ENCODE data around the gene BTNL2. TPM values are rescaled to one million over a fixed set of nuclear protein-coding genes. Genes with fewer than 3 reads are reported as not detected.

The BTNL2 gene
- total RNA-seq, 3 donors from 2014 or later (not counting 1 experiment from before 2014, with no cell fraction given) = not detected

DNA sequence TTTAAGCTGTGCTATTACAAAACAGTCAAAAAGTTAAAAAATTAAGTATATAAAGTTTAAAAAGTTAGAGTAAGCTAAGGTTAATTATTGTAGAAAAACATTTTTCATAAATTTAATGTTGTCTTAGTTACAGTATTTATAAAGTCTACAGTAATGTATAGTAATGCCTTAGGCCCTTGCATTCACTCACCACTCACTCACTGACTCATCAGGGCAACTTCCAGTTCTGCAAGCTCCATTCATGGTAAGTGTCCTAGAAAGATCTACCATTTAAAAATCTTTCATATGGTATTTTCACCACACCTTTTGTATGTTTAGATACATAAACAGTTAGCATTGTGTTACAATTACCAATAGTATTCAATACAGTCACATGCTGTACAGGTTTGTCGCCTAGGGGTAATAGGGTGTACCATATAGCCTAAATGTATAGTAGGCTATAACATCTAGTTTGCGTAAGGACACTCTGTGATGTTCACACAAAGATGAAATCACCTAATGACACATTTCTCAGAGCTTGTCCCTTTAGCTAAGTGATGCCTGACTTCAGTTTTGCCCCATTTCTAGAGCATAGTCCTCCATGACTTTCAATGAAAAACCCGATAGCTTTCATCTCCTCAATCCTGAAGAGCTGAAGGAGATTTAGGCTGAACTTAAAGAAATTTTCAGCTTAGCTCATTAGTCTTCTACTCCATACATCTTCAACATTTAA is 17.8 kb upstream of the BTNL2 start:
- intact Hi-C loops (cut with micrococcal nuclease) = no loop called here
- no peak overlapping the region for H3K4me3 ChIP-seq (ENCODE audit: low read length)
- H3K27me3 ChIP-seq (ENCODE audit: control insufficient read depth, insufficient read depth, low read length) = no peaks in the 10 kb centered on the region
- no peaks in the 10 kb centered on the region for H3K4me1 ChIP-seq (ENCODE audit: control insufficient read depth, insufficient read depth, low read length)
- peaks cover 4 to 5% of the 10 kb centered on the region in 2 donors for H3K27me3 Mint-ChIP-seq (ENCODE audit: low read depth in 2 of 2)
- 97% methylated on average over 2 of the region's 3 CpGs for WGBS (ENCODE audit: insufficient coverage)
- TF ChIP-seq, protein P1, sequence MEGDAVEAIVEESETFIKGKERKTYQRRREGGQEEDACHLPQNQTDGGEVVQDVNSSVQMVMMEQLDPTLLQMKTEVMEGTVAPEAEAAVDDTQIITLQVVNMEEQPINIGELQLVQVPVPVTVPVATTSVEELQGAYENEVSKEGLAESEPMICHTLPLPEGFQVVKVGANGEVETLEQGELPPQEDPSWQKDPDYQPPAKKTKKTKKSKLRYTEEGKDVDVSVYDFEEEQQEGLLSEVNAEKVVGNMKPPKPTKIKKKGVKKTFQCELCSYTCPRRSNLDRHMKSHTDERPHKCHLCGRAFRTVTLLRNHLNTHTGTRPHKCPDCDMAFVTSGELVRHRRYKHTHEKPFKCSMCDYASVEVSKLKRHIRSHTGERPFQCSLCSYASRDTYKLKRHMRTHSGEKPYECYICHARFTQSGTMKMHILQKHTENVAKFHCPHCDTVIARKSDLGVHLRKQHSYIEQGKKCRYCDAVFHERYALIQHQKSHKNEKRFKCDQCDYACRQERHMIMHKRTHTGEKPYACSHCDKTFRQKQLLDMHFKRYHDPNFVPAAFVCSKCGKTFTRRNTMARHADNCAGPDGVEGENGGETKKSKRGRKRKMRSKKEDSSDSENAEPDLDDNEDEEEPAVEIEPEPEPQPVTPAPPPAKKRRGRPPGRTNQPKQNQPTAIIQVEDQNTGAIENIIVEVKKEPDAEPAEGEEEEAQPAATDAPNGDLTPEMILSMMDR (IDR thresholded peaks at IDR 0.05) = no peak
- H3K4me1 Mint-ChIP-seq = no peaks in the 10 kb centered on the region
- H3K9me3 Mint-ChIP-seq = no peaks in the 10 kb centered on the region
- ATAC-seq (no peak), DNase-seq (no peak)
- no peaks in the 10 kb centered on the region for H3K36me3 Mint-ChIP-seq
- no peak overlapping the region for H3K27ac Mint-ChIP-seq
- H3K36me3 ChIP-seq (ENCODE audit: control insufficient read depth, insufficient read depth, low read length) = no peaks in the 10 kb centered on the region
- H3K4me3 Mint-ChIP-seq = no peak overlapping the region
- no peak overlapping the region for H3K27ac ChIP-seq (ENCODE audit: low read length)
- no peaks in the 10 kb centered on the region for H3K9me3 ChIP-seq (ENCODE audit: control insufficient read depth, insufficient read depth, low read length)

DNA sequence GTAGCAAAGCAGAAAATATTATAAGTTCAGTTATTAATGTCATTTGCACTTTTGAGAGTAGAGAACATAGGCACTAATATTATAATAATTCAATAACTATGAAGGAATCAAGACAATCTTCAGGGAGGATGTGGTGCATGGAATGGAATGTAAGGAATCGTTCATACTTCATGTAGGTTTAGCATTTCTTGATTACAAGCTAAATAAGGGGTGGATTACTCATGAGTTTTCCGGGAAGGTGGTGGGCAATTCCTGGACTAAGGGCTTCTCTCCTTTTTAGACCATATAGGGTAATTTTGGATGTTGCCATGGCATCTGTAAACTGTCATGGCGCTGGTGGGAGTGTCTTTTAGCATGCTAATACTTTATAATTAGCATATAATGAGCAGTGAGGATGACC is 9.1 kb upstream of the BTNL2 start:
- Mint-ChIP-seq H3K27ac (no peak overlapping the region), H3K27me3 (ENCODE audit: low read depth in 2 of 2) (peaks cover 42 to 66% of the 10 kb centered on the region in 2 donors), H3K36me3 (peaks cover 5% of the 10 kb centered on the region), H3K4me3 (no peak overlapping the region), H3K4me1 (peaks cover 11 to 12% of the 10 kb centered on the region in 2 donors), H3K9me3 (no peaks in the 10 kb centered on the region)
- Histone ChIP-seq H3K4me3 (ENCODE audit: low read length) (no peak overlapping the region), H3K27ac (ENCODE audit: low read length) (no peak overlapping the region), H3K36me3 (ENCODE audit: control insufficient read depth, insufficient read depth, low read length) (no peaks in the 10 kb centered on the region), H3K27me3 (ENCODE audit: control insufficient read depth, insufficient read depth, low read length) (peaks cover 25% of the 10 kb centered on the region), H3K4me1 (ENCODE audit: control insufficient read depth, insufficient read depth, low read length) (no peaks in the 10 kb centered on the region), H3K9me3 (ENCODE audit: control insufficient read depth, insufficient read depth, low read length) (no peaks in the 10 kb centered on the region)
- intact Hi-C loops (cut with micrococcal nuclease) = no loop called here
- WGBS (ENCODE audit: insufficient coverage) = 92% methylated on average over 2 of the region's 3 CpGs
- no peak for ATAC-seq
- TF ChIP-seq, protein P1 (IDR thresholded peaks at IDR 0.05) = no peak
- DNase-seq = no peak

DNA sequence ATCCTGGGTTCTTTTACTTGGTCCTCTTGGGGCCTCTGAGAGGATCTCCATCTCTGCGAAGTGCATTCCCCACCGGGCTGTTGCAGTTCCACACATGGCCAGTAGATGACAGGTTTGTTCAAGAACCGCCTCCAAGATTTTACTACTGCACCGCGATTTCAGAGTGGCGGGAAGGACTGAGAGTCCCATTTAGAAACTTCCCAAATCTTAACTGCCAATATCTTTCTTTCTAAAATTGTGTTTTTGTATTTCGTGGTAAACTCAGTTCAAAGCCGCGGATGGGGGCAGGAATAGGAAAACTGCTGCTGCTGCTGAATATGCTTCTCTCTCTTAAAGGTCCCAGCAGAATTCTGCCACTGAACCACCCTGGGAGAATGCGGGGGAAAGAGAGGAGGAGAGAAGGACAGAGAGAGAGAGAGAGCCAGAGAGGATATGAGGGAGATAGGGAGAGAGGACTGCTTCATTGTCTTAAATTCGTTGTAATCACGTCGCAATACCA is 8.6 kb upstream of the BTNL2 start:
- Mint-ChIP-seq H3K9me3 (no peaks in the 10 kb centered on the region), H3K4me1 (peaks cover 11 to 12% of the 10 kb centered on the region in 2 donors), H3K27me3 (ENCODE audit: low read depth in 2 of 2) (peaks cover 45 to 66% of the 10 kb centered on the region in 2 donors), H3K36me3 (peaks cover 5% of the 10 kb centered on the region), H3K4me3 (no peak overlapping the region), H3K27ac (no peak overlapping the region)
- TF ChIP-seq, protein P1 (IDR thresholded peaks at IDR 0.05) = peak; percentile 99
- Histone ChIP-seq H3K27me3 (ENCODE audit: control insufficient read depth, insufficient read depth, low read length) (peaks cover 25% of the 10 kb centered on the region), H3K9me3 (ENCODE audit: control insufficient read depth, insufficient read depth, low read length) (no peaks in the 10 kb centered on the region), H3K27ac (ENCODE audit: low read length) (no peak overlapping the region), H3K36me3 (ENCODE audit: control insufficient read depth, insufficient read depth, low read length) (no peaks in the 10 kb centered on the region), H3K4me1 (ENCODE audit: control insufficient read depth, insufficient read depth, low read length) (no peaks in the 10 kb centered on the region), H3K4me3 (ENCODE audit: low read length) (no peak overlapping the region)
- peak; percentile 76 to 83 (median 81) for ATAC-seq
- intact Hi-C loops (cut with micrococcal nuclease) = no loop called here
- 17% methylated on average over 13 of the region's 13 CpGs for WGBS (ENCODE audit: insufficient coverage)
- peak; percentile 66 to 87 for DNase-seq

All from natural killer cell (primary cell).